B cell (primary cell): ENCODE results near the gene NPAS2. TPM values are rescaled to one million over a fixed set of nuclear protein-coding genes. Genes with fewer than 3 reads are reported as not detected.

Experiments
- ATAC-seq: fragments of 200-7000 bp; cut with Tn5 transposase; one replicate; pipeline ENCODE4 v1.10.0; 2021; ENCODE audit warnings: low read depth, mild to moderate bottlenecking, moderate number of reproducible peaks, moderate library complexity
- CTCF ChIA-PET: fragments of 350-600 bp; sonication (Branson Sonifier 250); formaldehyde crosslinking; loops from one replicate; lab custom pipeline; 2021; ENCODE audit warnings: antibody characterized with exemption, inconsistent platforms; lab: Charles Lee
- POLR2A ChIA-PET: fragments of 350-600 bp; sonication (Branson Sonifier 250); formaldehyde crosslinking; loops from one replicate; lab custom pipeline; 2021; ENCODE audit warnings: antibody characterized with exemption; lab: Charles Lee
- DNase-seq: peaks from one replicate; pipeline ENCODE4 v3.0.0; 2013
- H2AFZ ChIP-seq: 2 replicates; pipeline ENCODE4 v1.6.1; 2012; ENCODE audit warnings: mild to moderate bottlenecking, low read depth, low read length; ENCODE audit not compliant: insufficient read depth, poor library complexity, severe bottlenecking
- H3K27ac ChIP-seq, 2 donors: 1 replicate in 1 of 2; 2 replicates in 1 of 2; pipeline ENCODE4 v1.5.1; 2012 to 2013; ENCODE audit warnings: low read length in 2 of 2, mild to moderate bottlenecking in 2 of 2, moderate library complexity in 1 of 2
- H3K27me3 ChIP-seq, 4 experiments: fragments of 200-600 bp in 1 of 4; sonication (generic) in 1 of 4; replicated peaks in 1 of 4; 1 replicate in 2 of 4; 2 replicates in 2 of 4; pipeline versions ENCODE4 v1.6.1 to v1.7.0; 2013 to 2016; ENCODE audit warnings: low read length in 3 of 4, mild to moderate bottlenecking in 2 of 4, mixed read lengths in 1 of 4, moderate library complexity in 1 of 4; ENCODE audit not compliant: insufficient read depth in 4 of 4, control insufficient read depth in 3 of 4; ENCODE audit errors: control extremely low read depth in 1 of 4
- H3K36me3 ChIP-seq, 2 experiments: replicated peaks in 1 of 2; 1 replicate in 1 of 2; 2 replicates in 1 of 2; pipeline versions ENCODE4 v1.6.1 to v1.7.1; 2013; ENCODE audit warnings: low read length in 1 of 2; ENCODE audit not compliant: insufficient read depth in 2 of 2, control insufficient read depth in 1 of 2; ENCODE audit errors: control extremely low read depth in 1 of 2, extremely low read depth in 1 of 2
- H3K4me1 ChIP-seq, 2 donors: fragments of 200-600 bp in 1 of 2; sonication (generic) in 1 of 2; 1 replicate in 1 of 2; 2 replicates in 1 of 2; pipeline versions ENCODE4 v1.5.1 to v1.6.1; 2013 to 2017; ENCODE audit warnings: low read length in 2 of 2; ENCODE audit not compliant: control insufficient read depth in 2 of 2, insufficient read depth in 2 of 2
- H3K4me2 ChIP-seq: replicated peaks from 2 replicates; pipeline ENCODE3; 2012; ENCODE audit warnings: mild to moderate bottlenecking, low read depth, low read length; ENCODE audit not compliant: poor library complexity, severe bottlenecking
- H3K4me3 ChIP-seq, 5 experiments: fragments of 200-600 bp in 1 of 5; sonication (generic) in 1 of 5; 1 replicate in 3 of 5; 2 replicates in 2 of 5; pipeline versions ENCODE4 v1.5.1 to v1.7.0; 2011 to 2016; ENCODE audit warnings: low read length in 4 of 5, mild to moderate bottlenecking in 4 of 5, low read depth in 2 of 5, control low read depth in 1 of 5, moderate library complexity in 1 of 5; ENCODE audit not compliant: insufficient read depth in 1 of 5; ENCODE audit errors: control extremely low read depth in 1 of 5, extremely low read depth in 1 of 5
- H3K79me2 ChIP-seq: fragments of 200-600 bp; sonication (generic); one replicate; pipeline ENCODE4 v1.6.0; 2016; ENCODE audit warnings: low read length; ENCODE audit not compliant: control insufficient read depth, insufficient read depth
- H3K9ac ChIP-seq: fragments of 200-600 bp; sonication (generic); 2 replicates; pipeline ENCODE4 v1.6.1; 2017; ENCODE audit warnings: mild to moderate bottlenecking, low read length, moderate library complexity
- H3K9me3 ChIP-seq, 3 donors: one replicate each; pipeline versions ENCODE4 v1.6.1 to v1.7.1; 2013; ENCODE audit warnings: low read length in 2 of 3; ENCODE audit not compliant: control insufficient read depth in 2 of 3, insufficient read depth in 1 of 3; ENCODE audit errors: control extremely low read depth in 1 of 3
- H4K20me1 ChIP-seq: 2 replicates; pipeline ENCODE4 v1.6.0; 2012; ENCODE audit warnings: mild to moderate bottlenecking, low read length; ENCODE audit not compliant: insufficient read depth, control insufficient read depth, poor library complexity, severe bottlenecking
- H3K27ac Mint-ChIP-seq: one replicate; pipeline ENCODE4 v1.8.0; 2021; ENCODE audit warnings: mixed read lengths
- H3K27me3 Mint-ChIP-seq: one replicate; pipeline ENCODE4 v1.8.0; 2021; ENCODE audit warnings: mixed read lengths
- H3K4me1 Mint-ChIP-seq: one replicate; pipeline ENCODE4 v1.8.0; 2021; ENCODE audit warnings: mixed read lengths
- H3K4me3 Mint-ChIP-seq: one replicate; pipeline ENCODE4 v1.8.0; 2021; ENCODE audit warnings: mixed read lengths
- H3K9me3 Mint-ChIP-seq: one replicate; pipeline ENCODE4 v1.8.0; 2022; ENCODE audit warnings: mixed read lengths; ENCODE audit not compliant: insufficient read depth
- EZH2 ChIP-seq: IDR thresholded peaks from 2 replicates; pipeline ENCODE4 v1.6.1; 2012; ENCODE audit warnings: borderline replicate concordance, low read depth, mild to moderate bottlenecking, moderate library complexity, low read length; ENCODE audit not compliant: insufficient read depth, poor library complexity, severe bottlenecking
- WGBS: methylation state at CpG from one replicate; pipeline ENCODE4 v1.1.5; 2013; ENCODE audit warnings: missing lambda C conversion rate; ENCODE audit not compliant: insufficient coverage; 5-methylcytosine and 5-hydroxymethylcytosine counted together
- intact Hi-C: fragments of 100-400 bp; cut with micrococcal nuclease; formaldehyde crosslinking; loops from one replicate; pipeline ENCODE4 v1.10.0; 2022
- polyA plus RNA-seq: library from polyadenylated mRNA; depleted of rRNA; stranded (reverse); fragments of >200 nt; gene quantifications from 2 replicates; pipeline ENCODE4 v1.2.3, GENCODE V29; 2012
- total RNA-seq, 2 donors: library from RNA; stranded (reverse); fragments of 120-200 nt in 1 of 2; gene quantifications; 1 replicate in 1 of 2; 2 replicates in 1 of 2; pipeline versions ENCODE4 v1.2.3 to v1.2.4, GENCODE V29; 2013 to 2022
- TF ChIP-seq, protein P1 (sequence below): fragments of 200-600 bp; IDR thresholded peaks from one replicate; pipeline ENCODE4 v1.8.0; 2022; ENCODE audit warnings: antibody characterized with exemption, mild to moderate bottlenecking

NPAS2 gene
- total and polyA plus RNA-seq, 2 donors (not counting 1 experiment from before 2014, with no cell fraction given), result not detected

DNA sequence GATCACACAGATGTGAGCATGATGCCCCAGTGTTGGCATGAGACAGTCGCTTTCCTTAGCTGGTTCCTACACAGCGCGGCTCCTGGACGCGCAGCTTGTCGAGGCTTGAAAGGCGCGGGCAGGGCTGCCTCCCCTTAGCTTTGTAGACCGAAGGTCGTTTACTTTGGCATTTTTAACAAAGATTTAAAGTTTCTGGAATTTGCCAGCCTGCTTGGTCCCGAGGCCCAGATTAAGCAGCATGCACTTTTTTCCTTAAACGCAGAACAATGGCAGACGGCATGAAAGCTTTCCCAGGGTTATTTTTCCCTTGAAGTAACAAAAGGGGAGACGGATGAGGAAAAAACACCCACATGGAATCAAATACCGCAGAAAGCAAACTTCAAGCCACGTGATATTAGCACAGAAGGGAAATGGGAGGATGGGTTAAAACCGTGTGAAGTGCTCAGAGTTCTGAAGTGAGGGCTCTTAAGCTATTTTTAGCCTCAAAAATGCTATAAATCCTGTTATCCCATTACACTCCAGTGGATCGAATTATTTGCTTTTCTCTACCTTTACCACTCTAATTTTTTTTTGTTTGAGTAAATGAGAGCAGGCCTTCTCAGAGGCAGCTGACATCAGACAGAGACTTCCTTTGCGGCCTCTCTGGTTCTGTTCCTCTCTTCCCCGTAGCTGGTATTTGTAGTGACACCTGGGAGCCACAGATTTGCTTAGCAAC lies 55.7 kb downstream of the NPAS2 start:
- H3K36me3 ChIP-seq, result no peaks in the 10 kb centered on the region
- TF ChIP-seq EZH2, result no peak
- TF ChIP-seq, protein P1, sequence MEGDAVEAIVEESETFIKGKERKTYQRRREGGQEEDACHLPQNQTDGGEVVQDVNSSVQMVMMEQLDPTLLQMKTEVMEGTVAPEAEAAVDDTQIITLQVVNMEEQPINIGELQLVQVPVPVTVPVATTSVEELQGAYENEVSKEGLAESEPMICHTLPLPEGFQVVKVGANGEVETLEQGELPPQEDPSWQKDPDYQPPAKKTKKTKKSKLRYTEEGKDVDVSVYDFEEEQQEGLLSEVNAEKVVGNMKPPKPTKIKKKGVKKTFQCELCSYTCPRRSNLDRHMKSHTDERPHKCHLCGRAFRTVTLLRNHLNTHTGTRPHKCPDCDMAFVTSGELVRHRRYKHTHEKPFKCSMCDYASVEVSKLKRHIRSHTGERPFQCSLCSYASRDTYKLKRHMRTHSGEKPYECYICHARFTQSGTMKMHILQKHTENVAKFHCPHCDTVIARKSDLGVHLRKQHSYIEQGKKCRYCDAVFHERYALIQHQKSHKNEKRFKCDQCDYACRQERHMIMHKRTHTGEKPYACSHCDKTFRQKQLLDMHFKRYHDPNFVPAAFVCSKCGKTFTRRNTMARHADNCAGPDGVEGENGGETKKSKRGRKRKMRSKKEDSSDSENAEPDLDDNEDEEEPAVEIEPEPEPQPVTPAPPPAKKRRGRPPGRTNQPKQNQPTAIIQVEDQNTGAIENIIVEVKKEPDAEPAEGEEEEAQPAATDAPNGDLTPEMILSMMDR, result no peak
- no peak for ATAC-seq
- Mint-ChIP-seq H3K9me3 (no peaks in the 10 kb centered on the region), H3K27ac (no peak overlapping the region), H3K4me3 (no peak overlapping the region), H3K27me3 (peaks cover 15% of the 10 kb centered on the region), H3K4me1 (no peaks in the 10 kb centered on the region)
- H3K79me2 ChIP-seq, result no peaks in the 10 kb centered on the region
- no peak overlapping the region for H3K27ac ChIP-seq
- H3K4me1 ChIP-seq, result no peaks in the 10 kb centered on the region
- no peak overlapping the region for H3K4me2 ChIP-seq
- peaks cover 0 to 5% (median 0%) of the 10 kb centered on the region in 3 donors for H3K9me3 ChIP-seq
- peaks cover 0 to 10% (median 1%) of the 10 kb centered on the region in 4 experiments for H3K27me3 ChIP-seq
- H3K9ac ChIP-seq, result no peak overlapping the region
- no peak for DNase-seq
- ChIA-PET POLR2A (no interaction called here), CTCF (no interaction called here)
- WGBS, result 90% methylated on average over 14 of the region's 20 CpGs
- H4K20me1 ChIP-seq, result no peaks in the 10 kb centered on the region
- no peak overlapping the region for H2AFZ ChIP-seq
- H3K4me3 ChIP-seq, result no peak overlapping the region
- intact Hi-C loops, result no loop called here

- Histone ChIP-seq H4K20me1 (no peaks in the 10 kb centered on the region), H3K9me3 (peaks cover 0 to 5% (median 0%) of the 10 kb centered on the region in 3 donors), H2AFZ (no peak overlapping the region), H3K36me3 (no peaks in the 10 kb centered on the region), H3K79me2 (no peaks in the 10 kb centered on the region), H3K4me3 (no peak overlapping the region), H3K4me2 (no peak overlapping the region), H3K4me1 (no peaks in the 10 kb centered on the region), H3K9ac (no peak overlapping the region), H3K27me3 (peaks cover 0 to 5% (median 1%) of the 10 kb centered on the region in 4 experiments), H3K27ac (no peak overlapping the region)
- Mint-ChIP-seq H3K9me3 (no peaks in the 10 kb centered on the region), H3K4me1 (no peaks in the 10 kb centered on the region), H3K27me3 (peaks cover 12% of the 10 kb centered on the region), H3K27ac (no peak overlapping the region), H3K4me3 (no peak overlapping the region)
- POLR2A ChIA-PET, result no interaction called here
- no peak for TF ChIP-seq EZH2
- TF ChIP-seq, protein P1, result no peak
- CTCF ChIA-PET, result no interaction called here
- no peak for DNase-seq
- WGBS, result 90% methylated on average over 15 of the region's 15 CpGs
- intact Hi-C loops, result no loop called here
- ATAC-seq, result no peak
Observed at GRCh38 chr2:100876231-100876860, 56.4 kb downstream of the NPAS2 start.
